Measurements from ENCODE around the gene EID1. TPM values are rescaled to one million over a fixed set of nuclear protein-coding genes. Genes with fewer than 3 reads are reported as not detected.

EID1 gene, protein sequence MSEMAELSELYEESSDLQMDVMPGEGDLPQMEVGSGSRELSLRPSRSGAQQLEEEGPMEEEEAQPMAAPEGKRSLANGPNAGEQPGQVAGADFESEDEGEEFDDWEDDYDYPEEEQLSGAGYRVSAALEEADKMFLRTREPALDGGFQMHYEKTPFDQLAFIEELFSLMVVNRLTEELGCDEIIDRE
- total RNA-seq (160 and 184 TPM in 2 replicates), polyA plus RNA-seq (287 and 331 TPM in 2 replicates), polyA minus RNA-seq (ENCODE audit: low replicate concordance) (22.4 and 25.6 TPM in 2 replicates)
- polyA plus RNA-seq (2012), result 223 and 225 TPM in 2 replicates

DNA sequence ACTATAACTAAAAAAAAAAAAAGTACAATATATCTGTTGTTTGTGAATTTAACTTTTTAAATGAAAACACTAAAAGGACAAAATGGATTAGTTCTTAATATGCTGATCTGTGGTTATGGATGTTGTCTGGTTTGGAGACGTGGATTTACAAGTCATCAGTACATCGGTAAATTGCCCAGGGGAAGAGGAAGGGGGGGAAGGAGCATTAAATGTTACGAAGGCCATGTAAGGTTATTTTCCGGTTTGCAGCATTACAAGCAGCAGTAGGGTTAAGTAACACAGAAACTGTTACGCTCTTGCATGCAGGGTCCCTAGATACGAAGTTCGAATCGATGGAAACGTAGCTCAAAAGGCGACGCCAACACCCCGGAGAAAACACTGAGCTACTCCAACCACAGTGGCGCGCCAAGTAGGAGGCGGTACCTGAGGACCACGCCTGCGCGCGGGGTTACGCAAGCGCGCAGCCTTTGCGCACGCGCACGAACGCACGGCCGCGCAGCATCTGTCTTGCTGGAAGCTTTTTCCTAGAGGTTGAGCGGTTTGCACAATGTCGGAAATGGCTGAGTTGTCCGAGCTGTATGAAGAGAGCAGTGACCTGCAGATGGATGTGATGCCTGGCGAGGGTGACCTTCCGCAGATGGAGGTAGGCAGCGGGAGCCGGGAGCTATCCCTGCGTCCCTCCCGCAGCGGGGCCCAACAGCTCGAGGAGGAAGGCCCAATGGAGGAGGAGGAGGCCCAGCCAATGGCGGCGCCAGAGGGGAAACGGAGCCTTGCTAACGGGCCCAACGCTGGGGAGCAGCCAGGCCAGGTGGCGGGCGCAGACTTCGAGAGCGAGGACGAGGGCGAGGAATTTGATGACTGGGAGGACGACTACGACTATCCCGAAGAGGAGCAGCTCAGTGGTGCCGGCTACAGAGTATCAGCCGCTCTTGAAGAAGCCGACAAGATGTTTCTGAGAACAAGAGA lies at the start of gene EID1:
Gene EID1 (plus strand): TSS at position 505 of the 966 bp plus-strand sequence. CDS start 43 bp downstream, at position 548.
- H3K9me3 ChIP-seq (ENCODE audit: control insufficient read depth, insufficient read depth, low read depth, low read length), result no peaks in the 10 kb centered on the region
- peak within 1 kb of the TSS; percentile 94 for H2AFZ ChIP-seq (ENCODE audit: low read length)
- no peaks in the 10 kb centered on the region for H4K20me1 ChIP-seq (ENCODE audit: control insufficient read depth, extremely low read depth, insufficient read depth, low read length)
- H3K4me2 ChIP-seq (ENCODE audit: extremely low read depth, insufficient read depth, low read length), result peak within 1 kb of the TSS; percentile 82
- H3K79me2 ChIP-seq (ENCODE audit: control insufficient read depth, insufficient read depth, low read length), result peaks cover 23% of the 10 kb centered on the region
- H3K27ac ChIP-seq (ENCODE audit: insufficient read depth, low read length), result peak within 1 kb of the TSS; percentile 82
- peak within 1 kb of the TSS; percentile 60 to 98 (median 80) for H3K4me3 ChIP-seq (replicated peaks in 1 of 4; ENCODE audit: control extremely low read depth in 1 of 4, insufficient read depth in 1 of 4, low read depth in 3 of 4, low read length in 4 of 4)
- H3K36me3 ChIP-seq (ENCODE audit: control insufficient read depth, insufficient read depth, low read length), result no peaks in the 10 kb centered on the region
- no peaks in the 10 kb centered on the region for H3K27me3 ChIP-seq (ENCODE audit: control insufficient read depth, insufficient read depth, low read length)
- H3K9ac ChIP-seq (ENCODE audit: insufficient read depth, low read length), result peak within 1 kb of the TSS; percentile 68
- peaks cover 3% of the 10 kb centered on the region for H3K4me1 ChIP-seq (ENCODE audit: control insufficient read depth, extremely low read depth, insufficient read depth, low read length)
- DNase-seq (ENCODE audit: low read depth in 2 of 2), result peak; percentile 94 to 97
- TF ChIP-seq, protein P1, sequence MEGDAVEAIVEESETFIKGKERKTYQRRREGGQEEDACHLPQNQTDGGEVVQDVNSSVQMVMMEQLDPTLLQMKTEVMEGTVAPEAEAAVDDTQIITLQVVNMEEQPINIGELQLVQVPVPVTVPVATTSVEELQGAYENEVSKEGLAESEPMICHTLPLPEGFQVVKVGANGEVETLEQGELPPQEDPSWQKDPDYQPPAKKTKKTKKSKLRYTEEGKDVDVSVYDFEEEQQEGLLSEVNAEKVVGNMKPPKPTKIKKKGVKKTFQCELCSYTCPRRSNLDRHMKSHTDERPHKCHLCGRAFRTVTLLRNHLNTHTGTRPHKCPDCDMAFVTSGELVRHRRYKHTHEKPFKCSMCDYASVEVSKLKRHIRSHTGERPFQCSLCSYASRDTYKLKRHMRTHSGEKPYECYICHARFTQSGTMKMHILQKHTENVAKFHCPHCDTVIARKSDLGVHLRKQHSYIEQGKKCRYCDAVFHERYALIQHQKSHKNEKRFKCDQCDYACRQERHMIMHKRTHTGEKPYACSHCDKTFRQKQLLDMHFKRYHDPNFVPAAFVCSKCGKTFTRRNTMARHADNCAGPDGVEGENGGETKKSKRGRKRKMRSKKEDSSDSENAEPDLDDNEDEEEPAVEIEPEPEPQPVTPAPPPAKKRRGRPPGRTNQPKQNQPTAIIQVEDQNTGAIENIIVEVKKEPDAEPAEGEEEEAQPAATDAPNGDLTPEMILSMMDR (conservative IDR thresholded peaks at IDR 0.05 in 1 of 2, IDR thresholded peaks at IDR 0.05 in 1 of 2; ENCODE audit: low read depth in 1 of 2, low read length in 2 of 2), result peak in 1 of 2 donors; percentile 10
- TF ChIP-seq EZH2 (IDR thresholded peaks at IDR 0.05; ENCODE audit: low read length, missing control alignments), result no peak

DNA sequence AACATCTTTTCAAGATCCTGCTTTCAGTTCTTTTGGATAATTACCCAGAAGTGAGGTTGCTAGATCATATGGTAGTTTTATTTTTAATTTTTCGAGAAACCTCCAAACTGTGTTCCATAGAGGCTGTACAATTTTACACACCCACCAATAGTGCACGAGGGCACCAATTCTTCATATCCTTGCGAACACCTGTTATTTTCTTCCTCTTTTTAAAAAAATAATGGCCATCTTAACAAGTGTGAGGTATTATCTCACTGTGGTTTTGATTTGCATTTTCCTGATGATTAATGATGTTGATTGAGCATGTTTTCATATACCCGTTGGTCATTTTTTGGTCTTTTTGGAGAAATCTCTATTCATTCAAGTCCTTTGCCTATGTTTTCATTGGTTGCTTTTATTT lies 49.5 kb upstream of the EID1 start:
- no peak overlapping the region for H3K4me3 ChIP-seq (replicated peaks in 1 of 4; ENCODE audit: control extremely low read depth in 1 of 4, insufficient read depth in 1 of 4, low read depth in 3 of 4, low read length in 4 of 4)
- no peaks in the 10 kb centered on the region for H3K27me3 ChIP-seq (ENCODE audit: control insufficient read depth, insufficient read depth, low read length)
- no peaks in the 10 kb centered on the region for H3K36me3 ChIP-seq (ENCODE audit: control insufficient read depth, insufficient read depth, low read length)
- H3K4me2 ChIP-seq (ENCODE audit: extremely low read depth, insufficient read depth, low read length), result no peak overlapping the region
- TF ChIP-seq EZH2 (IDR thresholded peaks at IDR 0.05; ENCODE audit: low read length, missing control alignments), result no peak
- TF ChIP-seq, protein P1 (conservative IDR thresholded peaks at IDR 0.05 in 1 of 2, IDR thresholded peaks at IDR 0.05 in 1 of 2; ENCODE audit: low read depth in 1 of 2, low read length in 2 of 2), result no peak
- no peaks in the 10 kb centered on the region for H3K9me3 ChIP-seq (ENCODE audit: control insufficient read depth, insufficient read depth, low read depth, low read length)
- no peak overlapping the region for H2AFZ ChIP-seq (ENCODE audit: low read length)
- H3K27ac ChIP-seq (ENCODE audit: insufficient read depth, low read length), result no peak overlapping the region
- H3K79me2 ChIP-seq (ENCODE audit: control insufficient read depth, insufficient read depth, low read length), result no peaks in the 10 kb centered on the region
- DNase-seq (ENCODE audit: low read depth in 2 of 2), result no peak
- no peaks in the 10 kb centered on the region for H4K20me1 ChIP-seq (ENCODE audit: control insufficient read depth, extremely low read depth, insufficient read depth, low read length)
- no peak overlapping the region for H3K9ac ChIP-seq (ENCODE audit: insufficient read depth, low read length)
- no peaks in the 10 kb centered on the region for H3K4me1 ChIP-seq (ENCODE audit: control insufficient read depth, extremely low read depth, insufficient read depth, low read length)

DNA sequence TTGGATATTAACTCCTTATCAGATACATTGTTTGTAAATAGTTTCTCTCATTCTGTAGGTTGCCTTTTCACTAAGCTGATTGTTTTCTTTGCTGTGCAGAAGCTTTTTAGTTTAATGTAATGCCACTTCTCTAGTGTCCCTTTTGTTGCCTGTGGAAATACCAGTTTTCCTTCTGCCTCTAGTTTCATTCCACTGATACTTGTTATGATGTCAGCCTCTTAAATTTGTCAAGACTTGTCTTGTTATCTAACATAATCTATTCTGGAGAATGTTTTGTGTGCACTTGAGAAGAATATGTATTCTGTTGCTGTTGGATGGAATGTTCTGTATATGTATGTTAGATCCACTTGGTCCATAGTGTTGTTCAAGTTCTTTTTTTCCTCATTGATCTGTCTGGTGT lies 49.0 kb upstream of the EID1 start:
- Histone ChIP-seq H3K4me1 (ENCODE audit: control insufficient read depth, extremely low read depth, insufficient read depth, low read length) (no peaks in the 10 kb centered on the region), H3K36me3 (ENCODE audit: control insufficient read depth, insufficient read depth, low read length) (no peaks in the 10 kb centered on the region), H3K4me3 (replicated peaks in 1 of 4; ENCODE audit: control extremely low read depth in 1 of 4, insufficient read depth in 1 of 4, low read depth in 3 of 4, low read length in 4 of 4) (no peak overlapping the region), H3K27me3 (ENCODE audit: control insufficient read depth, insufficient read depth, low read length) (no peaks in the 10 kb centered on the region), H3K4me2 (ENCODE audit: extremely low read depth, insufficient read depth, low read length) (no peak overlapping the region), H3K27ac (ENCODE audit: insufficient read depth, low read length) (no peak overlapping the region), H4K20me1 (ENCODE audit: control insufficient read depth, extremely low read depth, insufficient read depth, low read length) (no peaks in the 10 kb centered on the region), H3K79me2 (ENCODE audit: control insufficient read depth, insufficient read depth, low read length) (no peaks in the 10 kb centered on the region), H2AFZ (ENCODE audit: low read length) (no peak overlapping the region), H3K9me3 (ENCODE audit: control insufficient read depth, insufficient read depth, low read depth, low read length) (no peaks in the 10 kb centered on the region), H3K9ac (ENCODE audit: insufficient read depth, low read length) (no peak overlapping the region)
- DNase-seq (ENCODE audit: low read depth in 2 of 2), result no peak
- TF ChIP-seq, protein P1 (conservative IDR thresholded peaks at IDR 0.05 in 1 of 2, IDR thresholded peaks at IDR 0.05 in 1 of 2; ENCODE audit: low read depth in 1 of 2, low read length in 2 of 2), result no peak
- TF ChIP-seq EZH2 (IDR thresholded peaks at IDR 0.05; ENCODE audit: low read length, missing control alignments), result no peak

Data from fibroblast of lung (primary cell).